ENCODE measurements around the gene ATPAF1.

Gene ATPAF1

DNA sequence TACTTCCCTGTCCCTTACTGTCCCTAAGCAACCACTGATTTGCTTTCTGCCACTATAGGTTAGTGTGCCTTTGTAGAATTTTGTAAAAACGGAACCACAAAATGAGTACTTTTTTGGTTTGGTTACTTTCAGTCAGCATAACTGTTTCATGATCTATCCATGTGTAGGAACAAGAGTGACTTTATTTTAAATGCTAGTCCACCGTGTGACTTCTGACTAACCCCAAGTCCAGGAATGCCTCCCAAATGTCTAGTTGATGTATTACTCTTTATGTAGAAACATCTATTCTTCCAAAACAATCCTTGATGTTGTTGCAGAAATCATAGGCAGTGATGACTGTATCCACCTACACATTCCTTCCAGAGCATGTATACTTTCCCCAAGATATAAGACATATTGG is 21.3 kb downstream of the ATPAF1 start:
- FAIRE-seq, result no peak

DNA sequence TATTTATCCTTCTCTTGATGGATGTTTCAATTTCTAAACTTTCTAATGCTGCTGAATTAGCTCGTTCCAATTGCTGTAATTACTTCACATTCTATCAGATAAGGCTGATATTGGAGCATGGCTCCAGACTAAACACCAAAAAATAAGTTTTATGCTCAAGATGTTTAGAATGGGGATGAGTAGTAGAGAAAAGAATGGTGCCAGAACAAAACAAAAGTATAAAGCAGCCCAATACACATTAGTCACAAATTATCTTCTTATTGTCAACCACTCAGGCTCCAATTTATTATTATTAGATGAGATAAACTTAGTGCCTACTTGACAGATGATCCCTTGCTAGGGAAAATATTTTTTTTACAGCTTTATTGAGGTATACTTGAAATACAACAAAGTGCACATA is 21.8 kb downstream of the ATPAF1 start:
- FAIRE-seq, result no peak

DNA sequence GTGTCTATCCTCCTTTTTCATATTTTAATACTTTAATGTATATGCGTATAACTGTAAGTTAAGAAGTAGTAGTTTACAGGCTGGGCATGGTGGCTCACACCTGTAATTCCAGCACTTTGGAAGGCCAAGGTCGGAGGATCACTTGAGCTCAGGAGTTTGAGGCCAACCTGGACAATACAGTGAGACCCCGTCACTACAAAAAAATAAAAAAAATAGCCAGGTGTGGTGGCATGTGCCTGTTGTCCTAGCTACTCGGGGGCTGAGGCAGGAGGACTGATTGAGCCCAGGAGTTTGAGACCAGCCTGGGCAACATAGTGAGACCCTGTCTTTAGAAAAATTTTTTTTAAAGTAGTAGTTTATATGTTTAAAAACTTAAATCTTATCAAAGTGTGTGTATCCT is 22.3 kb downstream of the ATPAF1 start:
- FAIRE-seq, result no peak

DNA sequence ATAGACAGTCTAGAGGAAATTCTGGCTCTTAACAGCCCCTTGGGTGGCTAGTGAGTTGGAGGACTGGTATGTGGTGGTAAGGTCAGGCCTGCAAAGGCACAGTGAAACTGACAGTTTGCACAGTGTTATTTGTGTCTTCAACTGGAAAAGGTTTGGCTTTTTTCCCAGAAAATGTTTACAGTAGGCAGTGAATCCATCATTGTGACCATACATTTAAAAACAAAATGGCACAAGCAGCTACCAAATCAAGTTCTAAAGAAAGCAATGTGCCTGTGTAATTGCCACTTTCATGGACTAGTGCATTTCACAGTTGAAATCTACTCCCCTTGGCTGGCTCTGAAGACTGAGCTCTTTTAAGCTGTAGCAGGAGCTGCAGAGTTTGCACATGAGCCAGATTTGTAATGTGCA is 24.8 kb downstream of the ATPAF1 start:
- FAIRE-seq, result no peak

DNA sequence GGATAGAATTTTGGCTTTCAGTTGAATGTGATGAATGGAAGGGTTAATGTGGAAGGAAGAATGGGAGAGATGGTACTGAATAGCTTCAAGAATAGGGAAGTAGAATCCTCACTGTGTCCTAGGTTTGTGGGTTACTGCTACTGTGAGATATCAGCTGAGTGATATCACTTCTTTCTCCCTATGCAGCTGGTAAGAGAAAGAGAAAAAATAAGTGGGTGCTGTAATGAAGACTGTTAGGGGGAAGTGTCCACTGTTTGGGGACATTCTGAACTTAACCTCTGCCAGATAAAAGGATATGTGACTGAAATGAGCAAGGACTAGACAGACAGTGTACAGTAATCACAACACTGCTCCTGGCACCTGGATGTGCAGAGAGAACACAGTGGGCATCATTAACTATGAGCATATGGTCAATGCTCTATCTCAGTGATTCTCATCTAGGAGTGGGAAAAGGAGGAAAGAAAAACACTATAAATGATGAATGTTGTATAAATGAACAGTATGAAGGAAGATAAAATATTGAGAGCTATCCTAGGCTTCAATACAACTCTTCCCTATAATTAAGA is 26.0 kb downstream of the ATPAF1 start:
- no peak for FAIRE-seq

DNA sequence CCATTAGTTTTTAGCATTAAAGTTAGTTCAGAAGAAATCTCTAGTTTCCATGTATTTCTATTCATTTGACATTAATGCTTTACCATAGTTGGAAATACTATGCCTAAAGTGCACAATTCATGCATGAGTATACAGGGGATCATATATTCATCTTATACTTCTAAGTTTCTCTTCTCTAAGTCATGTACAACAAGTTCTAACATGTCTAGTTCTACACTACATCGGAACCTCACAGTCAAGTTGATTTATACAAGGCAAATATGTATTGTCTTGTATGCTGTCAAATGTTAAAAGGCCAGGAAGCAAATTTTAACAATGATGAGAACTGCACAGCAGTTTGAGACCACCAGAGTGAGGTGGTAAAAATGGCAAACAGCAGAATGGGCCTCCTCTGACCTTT is 28.6 kb downstream of the ATPAF1 start:
- no peak for FAIRE-seq

DNA sequence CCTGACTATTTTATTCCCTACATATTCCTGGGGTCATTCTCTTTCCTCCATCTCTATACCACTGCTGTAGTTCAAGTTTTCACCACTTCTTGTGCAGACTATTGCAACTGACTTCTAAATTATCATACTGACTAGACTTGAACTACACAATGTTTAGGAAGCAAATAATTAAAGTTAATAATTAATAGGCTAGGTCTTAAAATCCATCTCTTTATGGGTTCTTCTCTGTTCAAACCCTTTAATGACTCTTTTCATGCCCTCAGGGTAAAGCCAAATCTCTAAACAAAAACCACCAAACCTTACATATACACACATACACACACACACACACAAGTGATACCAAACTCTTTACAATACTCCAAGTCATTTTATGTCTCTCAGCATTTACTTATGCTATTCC is 29.2 kb downstream of the ATPAF1 start:
- FAIRE-seq, result no peak

DNA sequence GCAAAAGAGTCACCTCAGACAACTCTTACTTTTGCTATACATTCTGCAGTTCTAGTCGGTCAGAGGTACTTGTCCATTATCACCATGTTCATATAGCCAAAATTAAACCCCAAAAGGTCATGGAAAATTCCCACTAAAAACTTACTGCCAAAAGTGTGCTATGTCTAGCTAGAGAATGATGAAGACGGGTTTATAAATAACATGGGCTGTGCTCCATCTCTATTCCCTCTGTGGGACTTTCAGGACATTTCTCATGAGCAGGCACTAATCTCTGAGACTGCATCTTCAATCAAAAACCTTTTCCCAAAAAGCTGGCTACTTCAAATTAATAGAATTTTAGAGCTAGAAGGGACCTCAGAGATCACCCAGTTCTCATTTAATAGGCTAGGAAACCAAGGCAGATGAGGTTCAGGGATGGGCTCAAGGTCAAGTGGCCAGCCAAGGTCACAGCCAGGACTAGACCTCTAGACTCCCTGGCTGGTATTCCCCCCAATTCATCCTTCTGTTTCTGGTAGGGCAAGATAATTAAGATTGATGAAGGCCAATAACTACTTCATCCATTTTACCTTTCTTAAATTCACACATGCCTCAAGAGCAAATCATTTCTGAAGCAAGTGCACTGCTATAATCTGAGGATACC is 30.6 kb downstream of the ATPAF1 start:
- no peak for FAIRE-seq

DNA sequence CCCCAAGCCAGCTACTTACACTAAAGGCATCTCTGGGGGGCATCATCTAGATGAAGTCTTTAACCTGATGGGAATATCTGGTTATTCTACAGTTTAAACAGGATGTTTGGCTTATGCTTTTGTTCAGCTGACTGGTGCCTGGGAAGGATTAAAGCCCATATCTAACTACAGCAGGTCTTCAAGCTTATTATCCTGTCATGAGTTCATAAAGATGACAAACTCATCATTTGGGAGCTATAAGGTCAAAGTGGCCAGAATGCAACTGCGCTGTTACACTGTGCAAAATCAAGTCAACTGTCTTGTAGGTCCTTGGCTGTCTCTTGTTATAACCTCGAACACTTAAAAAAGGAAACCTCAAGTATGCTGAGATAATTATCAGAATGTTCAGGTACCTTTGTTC is 33.0 kb downstream of the ATPAF1 start:
- no peak for FAIRE-seq

DNA sequence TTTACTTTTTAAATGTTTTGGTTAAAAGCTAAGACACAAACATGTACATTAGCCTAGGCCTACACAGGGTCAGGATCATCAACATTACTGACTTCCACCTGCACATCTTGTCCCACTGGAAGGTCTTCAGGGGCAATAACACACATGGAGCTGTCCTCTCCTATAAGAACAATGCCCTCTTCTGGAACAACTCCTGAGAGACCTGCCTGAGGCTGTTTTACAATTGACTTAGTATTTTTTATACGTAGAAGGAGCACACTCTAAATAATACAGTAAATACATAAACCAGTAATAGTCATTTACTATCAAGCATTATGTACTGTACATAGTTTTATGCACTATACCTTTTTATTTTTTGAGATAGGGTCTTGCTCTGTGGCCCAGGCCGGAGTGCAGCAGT is 37.4 kb downstream of the ATPAF1 start:
- no peak for FAIRE-seq

DNA sequence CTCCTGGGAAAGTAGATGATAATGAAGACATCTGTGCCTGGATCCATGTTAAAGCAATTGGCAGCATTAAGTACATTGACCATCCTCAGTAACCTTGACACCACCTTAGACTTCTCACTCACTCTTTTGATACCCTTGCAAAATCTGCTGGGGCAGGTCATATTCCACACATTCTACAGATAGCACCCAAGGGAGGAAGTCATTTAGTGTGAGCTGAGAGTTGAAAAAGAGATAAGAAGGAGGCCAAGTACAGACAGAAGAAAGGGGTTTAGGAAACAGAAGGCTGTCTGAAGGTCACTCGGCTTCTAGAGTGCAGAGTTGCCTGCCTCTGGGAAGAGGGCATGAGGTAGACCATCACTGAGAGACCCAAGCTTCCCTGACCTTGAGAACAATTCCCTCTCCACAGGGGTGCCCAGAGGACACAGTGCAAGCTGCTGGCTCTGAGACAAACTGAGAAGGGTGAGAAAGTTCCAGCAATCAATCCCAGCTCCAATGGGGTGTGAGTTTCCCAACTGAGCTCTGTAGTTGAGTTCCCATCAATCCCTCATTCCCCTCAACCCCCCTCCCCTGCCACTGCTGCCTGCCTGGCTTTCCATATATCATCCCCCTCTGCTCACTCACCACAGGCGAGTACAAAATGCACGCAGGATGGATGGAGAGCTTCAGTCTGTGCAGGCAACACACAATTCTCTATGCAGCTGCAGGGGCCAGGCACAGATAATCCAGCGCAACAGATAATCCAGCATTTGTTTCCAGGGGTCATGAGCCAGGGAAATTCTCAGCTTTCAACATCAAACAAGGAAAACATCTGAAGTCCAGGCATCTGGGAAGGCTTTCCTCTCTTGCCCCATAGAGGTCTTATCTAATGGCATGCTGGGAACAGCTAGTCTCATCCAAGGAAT is 44.2 kb downstream of the ATPAF1 start:
- FAIRE-seq, result no peak

DNA sequence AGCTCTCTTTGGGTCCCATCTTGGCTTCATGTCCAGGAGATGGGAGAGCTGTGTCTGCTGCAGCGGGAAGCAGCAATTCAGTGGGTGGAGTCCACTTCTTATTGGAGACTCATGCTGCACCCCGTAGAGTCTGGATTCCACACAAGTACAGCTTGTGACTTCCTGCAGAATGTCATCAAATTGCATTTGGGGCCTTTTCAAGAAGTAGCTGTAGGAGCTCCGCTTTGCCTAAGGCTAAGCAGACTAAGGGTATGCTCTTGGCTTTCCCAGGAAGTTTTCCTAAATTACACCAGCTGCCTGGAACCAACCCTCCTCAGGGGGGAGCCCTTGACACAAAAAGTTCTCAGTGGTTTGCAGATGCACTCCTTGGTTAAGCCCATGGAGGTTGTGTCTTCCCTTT is 45.8 kb downstream of the ATPAF1 start:
- no peak for FAIRE-seq

DNA sequence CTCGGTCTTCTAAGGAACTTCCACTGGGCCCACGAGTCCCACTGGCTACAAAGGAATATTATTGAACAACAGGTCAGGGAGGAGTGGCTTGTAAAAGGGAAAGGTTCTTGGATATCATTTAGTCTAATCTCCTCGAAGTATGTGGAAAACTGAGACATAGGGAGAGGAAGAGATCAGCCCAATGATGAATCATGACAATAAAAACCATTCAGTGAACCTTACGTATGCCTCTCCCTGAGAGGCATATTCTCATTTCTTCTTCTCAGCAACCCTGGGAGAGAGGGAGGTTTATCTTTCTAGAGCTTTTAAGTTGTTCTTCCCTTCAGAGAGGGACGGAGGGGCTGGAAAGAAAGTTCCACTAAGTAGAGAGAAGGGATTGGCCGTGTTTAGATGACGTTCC is 46.2 kb downstream of the ATPAF1 start:
- FAIRE-seq, result no peak

DNA sequence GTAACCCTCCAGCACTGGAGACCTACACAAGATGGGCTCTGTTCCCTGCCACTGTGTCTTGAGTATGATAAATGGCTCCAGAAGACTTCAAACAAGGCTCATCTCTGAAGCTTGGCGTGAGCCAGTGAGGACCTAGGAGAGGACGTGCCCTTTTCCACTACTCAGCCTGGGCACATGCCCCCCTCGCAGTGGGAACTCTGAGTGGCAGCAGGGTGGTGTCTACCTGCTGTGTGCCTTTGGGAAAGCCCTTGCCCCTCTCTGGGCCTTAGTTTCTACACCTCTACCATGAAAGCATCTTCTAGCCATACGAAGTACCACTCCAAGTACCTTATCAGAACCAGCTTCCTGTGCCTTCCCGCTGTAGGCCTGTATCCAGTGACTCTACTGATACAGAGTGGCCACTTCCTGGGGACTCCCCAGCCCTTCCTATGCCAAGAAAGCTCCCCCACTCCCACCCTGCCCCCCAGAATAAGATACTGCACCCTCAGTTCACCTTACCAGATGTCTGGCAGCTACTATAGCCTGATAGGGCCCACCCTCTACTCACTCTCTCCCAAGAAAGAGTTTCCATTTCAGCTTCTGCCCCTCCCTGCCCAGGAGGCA is 48.4 kb downstream of the ATPAF1 start:
- FAIRE-seq, result no peak

DNA sequence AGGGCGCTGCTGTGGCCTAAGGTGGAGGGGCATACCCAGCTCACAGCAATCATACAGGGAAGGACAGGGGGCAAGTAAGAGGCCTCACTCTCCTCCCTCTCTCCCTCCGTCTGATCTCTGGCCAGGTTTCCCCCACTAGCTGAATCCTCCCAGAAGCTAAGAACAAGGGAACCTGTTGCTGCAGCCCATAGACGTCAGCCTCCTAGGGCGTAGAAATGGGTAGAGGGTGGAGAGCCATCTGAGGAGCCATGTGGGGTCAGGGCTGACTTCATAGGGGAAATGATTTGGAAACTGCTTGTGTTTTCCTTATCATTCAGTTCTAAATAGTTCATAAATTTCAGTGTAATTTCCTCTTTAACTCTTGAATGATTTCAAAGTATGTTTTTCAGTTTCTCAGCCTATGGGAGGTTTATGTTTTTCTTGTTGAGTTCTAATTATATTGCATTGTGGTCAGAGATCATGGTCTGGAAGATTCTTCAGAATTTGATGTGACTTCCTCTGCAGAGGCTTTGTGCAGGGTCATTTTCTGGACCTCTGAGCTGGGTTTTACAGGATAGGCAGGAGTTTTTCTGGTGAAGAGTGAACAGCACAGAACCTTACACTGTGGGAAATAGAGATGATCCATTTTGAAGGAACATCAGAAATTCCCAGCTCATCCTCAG is 49.3 kb downstream of the ATPAF1 start:
- FAIRE-seq, result no peak

DNA sequence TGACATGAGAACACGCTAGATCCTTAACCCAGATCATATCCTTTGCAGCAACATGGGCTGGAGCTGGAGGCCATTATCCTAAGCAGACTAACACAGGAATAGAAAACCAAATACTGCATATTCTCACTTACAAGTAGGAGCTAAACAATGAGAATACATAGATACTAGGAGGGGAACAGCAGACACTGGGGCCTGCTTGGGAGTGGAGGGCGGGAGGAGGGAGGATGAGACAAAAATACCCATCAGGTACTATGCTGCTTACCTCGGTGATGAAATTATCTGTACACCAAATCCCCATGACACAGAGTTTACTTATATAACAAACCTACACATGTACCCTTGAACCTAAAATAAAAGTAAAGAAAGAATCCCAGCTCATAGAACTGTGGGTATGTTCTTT is 50.3 kb downstream of the ATPAF1 start:
- no peak for FAIRE-seq

DNA sequence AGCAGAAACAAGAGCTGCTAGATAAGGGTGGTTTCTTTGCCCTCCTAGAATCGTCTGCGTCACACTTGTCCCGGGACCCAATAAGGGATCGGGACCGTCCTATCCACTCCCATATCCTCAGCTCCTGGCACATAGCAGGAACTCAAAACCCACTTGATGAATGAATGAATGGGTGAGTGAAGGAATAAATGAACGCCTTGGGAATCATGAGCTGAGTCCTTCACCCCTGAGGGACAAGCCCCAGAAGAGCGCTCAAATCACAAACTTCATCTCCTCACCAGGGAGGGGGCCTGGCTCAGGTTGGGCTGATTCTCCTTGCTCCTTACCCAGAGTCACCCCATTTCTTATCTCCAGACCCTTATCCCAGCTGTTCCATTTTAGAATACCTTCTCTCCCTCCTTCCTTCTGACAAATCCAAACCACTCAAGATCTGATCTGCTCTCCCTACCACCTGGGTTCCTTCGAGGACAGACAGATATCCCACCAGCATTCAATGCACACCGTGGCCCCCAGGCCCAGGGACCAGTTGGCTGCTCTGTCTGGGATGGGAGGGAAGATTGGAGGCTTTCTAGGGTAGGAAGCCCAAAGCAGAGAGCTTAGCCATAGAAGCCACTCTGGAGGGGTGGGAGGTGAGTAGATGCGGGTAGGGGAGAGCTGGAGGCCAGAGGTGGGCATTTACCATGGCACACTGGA is 50.9 kb downstream of the ATPAF1 start:
- FAIRE-seq, result no peak

DNA sequence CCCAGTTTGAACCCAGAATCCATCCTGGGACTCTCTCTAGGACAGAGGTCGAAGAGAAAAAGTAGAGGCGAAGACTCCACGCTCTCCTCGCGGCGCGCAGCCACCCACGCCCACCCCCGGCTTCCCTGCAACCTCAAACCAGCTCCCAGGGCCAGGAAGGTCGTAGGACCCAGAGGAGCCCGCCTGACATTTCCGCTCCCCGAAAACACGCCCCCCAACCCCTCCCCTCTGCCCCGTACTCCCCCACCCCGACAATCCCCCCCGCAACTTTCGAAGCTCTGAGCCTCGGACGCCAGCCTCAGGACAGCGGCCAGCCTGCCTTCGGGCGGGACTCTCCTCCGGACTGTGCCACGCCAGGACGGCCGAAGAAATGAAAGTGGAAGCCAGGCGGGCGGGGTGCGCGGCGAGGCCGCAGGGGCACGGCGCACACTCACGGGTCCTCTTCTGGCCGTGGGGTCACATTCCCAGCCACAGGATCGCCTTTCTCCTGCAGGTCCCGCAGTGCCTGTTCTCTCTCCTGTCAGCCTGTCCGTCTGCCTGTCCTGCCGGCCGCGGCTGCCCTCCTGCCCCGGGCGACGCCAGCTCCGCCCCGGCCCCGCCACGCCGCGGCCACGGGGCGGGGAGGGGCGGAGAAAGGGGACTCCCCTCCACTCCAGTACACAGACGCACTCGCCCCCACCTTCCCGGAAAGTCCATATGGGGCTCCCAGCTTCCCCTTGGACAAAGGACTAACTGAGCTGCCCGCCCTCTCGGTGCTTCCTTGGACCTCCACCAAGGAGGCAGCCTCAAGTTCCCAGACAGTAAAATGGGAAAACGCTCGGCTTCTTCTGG is 51.7 kb downstream of the ATPAF1 start, which contains the start of gene MOB3C:
Gene MOB3C (minus strand): TSS at position 535 of the 831 bp plus-strand sequence. CDS start 3,490 bp downstream, outside the sequence.
- FAIRE-seq, result no peak

DNA sequence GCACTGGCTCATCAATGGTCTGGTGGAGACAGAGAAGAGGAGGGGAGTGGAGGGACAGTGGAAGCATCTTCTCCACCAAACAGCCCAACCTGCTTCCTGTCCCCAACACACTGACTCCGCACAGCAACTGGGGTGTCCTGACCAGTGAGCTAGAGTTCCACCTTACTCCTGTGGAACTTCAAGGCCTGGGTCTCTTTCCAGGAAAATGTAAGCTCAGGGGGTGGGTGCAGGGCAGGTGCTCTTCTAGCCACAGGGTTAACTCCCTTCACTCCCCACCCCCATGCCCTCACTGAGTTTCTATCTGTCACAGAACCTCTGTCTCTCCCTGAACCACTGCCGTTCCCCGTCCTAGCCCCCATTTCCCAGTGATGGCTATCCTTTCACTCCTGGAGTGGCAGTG is 52.4 kb downstream of the ATPAF1 start:
- FAIRE-seq, result no peak

DNA sequence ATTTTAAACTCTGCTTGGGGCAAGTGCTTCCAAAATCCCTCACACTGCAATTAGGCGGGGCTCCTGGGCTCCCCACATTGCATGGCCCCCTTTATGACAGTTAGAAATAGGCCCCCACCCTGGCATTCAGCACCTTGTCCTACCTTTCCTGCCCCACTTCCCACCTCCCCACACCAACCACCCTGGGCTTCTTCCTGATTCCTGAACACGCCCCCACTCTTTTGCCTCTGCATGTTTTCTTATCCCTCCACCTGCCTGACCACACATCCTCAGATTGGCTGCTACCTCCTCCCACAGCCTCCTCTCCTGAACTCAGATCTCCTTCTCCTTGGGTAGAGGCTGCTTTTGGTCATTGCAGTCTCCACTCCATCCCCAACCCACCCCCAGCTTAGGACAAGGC is 53.1 kb downstream of the ATPAF1 start:
- FAIRE-seq, result no peak

DNA sequence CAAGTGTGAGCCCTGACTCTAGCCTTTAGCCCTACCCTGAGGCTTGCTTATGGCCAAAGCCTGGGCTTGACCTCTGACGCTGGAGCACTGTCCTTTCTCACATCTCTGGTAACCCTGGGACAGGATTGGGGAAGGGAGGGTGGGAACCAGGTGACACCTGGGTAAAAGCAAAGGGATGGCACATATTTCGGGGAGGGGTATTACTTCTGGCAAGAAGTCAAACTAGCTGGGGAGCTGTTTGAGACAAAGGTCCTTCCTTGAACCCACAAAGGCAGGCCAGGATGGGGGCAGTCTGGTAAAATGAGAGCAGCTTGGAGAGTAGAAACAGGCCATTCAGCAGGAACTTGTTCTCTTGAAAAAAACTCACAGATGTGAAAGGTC is 53.6 kb downstream of the ATPAF1 start:
- FAIRE-seq, result no peak

Data from G401.6 (cell line).